HG03135 (cell line): ENCODE measurements around the gene MRGPRE.

Experiments used
- ATAC-seq: cut with Tn5 transposase; IDR thresholded peaks from one replicate; pipeline ENCODE4 v1.9.1; 2021; ENCODE audit warnings: mild to moderate bottlenecking, moderate library complexity; ENCODE audit not compliant: unreplicated experiment

MRGPRE gene

DNA sequence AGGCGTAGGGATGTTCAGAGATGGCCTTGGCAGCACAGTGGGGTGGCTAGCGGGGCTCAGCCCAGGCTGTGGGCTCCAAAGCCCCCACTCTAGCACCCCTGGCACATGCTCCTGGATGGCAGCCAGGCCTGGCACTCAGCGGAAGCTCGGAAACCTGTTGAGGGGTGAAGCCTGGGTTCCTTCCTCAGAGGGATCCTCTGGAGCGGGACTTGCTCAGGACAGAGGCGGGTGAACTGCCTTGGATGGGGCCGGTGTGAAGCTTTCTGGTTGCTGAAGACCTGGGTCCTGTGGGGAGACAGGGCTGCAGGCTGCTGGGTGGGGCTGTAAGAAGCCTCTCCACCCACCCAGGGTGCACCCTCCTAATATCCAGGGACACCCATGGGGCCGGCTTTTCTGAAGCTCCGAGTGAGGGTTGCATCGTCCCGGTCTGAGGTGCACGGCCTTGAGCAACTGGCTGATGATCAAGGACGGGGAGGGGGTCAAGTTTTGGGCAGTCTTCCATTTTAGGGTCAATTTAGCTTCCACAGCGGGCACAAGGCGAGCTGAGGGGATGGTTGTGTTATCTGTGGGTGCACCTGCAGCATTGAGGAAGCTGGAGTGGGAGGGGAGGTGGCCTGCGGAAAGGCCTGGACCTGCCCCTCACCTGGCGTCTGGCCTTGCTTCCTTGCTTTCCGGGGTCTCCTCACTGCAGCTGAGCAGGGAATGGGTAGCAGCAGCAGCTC, 5.2 kb downstream of the MRGPRE start:
- ATAC-seq: no peak

DNA sequence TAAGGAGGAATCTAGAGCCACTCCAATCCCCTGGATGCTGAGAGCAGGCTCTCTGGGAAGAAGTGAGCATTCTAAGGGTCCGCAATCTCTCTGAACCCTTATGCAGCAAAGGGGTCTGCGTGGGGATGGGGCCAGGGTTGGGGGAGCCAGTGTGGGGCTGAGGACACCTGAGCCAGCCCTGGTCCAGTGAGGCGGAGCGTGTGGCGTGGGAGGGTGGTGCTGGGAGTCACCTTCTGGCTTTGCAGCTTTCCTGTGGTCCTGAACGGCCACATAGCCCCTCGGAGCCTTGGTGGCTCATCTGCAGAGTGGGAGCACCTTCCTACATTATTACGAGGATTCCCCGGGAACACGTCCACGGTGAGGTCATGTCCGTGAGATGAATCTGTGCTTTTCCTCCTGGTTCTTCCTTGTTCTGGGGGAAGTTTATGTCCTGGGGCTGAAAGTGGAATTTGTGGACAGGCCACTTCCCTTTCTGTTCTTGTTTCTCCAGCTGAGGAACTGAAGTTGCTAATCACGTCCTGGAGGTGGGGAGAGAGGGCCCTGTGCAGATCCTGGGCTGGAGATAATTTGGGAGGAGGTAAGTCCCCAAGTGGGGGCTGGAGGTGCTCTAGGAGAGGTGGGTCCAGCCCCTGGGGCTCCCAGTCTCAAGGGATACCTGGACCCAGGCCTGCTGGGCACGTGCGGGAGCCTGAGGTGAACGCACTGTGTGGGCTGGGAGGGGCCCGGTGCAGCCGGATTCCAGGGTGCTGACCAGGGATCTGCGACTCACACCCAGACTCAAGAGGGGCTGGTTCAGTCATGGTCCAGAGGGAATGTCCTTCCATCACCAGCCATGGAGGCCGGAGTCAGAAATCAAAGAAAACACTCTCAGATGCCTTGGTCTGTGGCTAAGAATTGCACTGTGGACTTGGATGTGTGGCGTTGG, 6.1 kb downstream of the MRGPRE start:
- no peak for ATAC-seq

DNA sequence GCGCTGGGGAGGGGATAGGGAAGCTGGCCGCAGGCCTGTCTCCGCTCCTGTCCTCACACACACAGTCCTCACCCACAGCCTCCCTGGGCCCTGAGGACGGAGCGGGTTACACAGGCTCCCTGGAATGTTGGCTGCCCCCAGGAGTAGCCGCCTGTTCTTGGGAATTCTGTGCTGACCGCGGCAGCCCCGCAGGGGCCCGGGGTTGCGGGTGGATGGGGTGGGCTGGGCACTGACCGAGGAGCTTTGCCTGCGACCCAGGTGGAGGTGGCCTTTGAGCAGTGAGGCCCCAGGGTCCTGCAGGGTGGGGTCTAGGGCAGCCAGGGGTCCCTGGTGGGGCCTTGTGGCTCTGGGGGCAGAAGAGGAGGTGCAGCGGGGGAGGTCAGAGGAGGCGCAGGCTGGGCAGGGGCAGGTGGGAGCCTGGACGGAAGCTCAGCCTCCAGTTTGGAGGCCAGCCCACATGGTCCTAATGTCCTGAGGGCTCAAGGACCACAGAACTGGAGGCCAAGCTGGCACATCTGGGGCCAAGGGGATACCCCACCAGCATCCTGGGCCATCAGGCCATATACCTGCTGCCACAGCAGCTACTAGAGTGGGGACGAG, 7.0 kb downstream of the MRGPRE start:
- no peak for ATAC-seq

DNA sequence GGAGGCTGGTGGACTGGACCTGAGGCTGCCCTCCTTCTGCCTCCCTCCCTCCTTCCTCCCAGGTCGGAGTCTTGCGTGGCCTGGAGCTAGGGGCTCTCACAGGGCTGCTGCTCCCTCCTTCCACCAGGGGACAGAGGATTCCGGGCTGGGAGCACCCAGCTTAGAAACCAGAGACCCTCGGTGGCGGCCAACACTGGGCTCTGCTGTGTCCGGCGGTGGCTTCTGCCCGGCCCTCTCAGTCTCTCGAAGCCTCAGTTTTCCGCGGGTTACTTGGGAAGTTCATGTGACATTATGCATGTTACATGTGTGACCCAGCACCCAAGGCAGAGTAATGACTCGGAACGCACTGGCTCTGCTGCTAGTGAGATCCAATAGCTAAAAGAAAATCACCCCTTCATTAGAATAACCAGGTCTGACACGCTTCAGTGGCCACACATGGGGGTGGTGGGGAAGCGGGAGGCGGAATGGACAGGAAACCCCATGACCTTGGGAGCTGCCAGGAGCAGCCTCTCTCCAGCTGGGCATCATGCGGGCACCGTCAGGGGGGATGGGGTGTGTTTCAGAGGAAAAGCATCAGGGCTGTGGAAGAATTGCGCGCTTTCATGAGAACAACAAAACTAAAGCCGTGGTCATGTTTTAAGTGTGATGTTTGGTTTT, 7.7 kb downstream of the MRGPRE start:
- no peak for ATAC-seq

DNA sequence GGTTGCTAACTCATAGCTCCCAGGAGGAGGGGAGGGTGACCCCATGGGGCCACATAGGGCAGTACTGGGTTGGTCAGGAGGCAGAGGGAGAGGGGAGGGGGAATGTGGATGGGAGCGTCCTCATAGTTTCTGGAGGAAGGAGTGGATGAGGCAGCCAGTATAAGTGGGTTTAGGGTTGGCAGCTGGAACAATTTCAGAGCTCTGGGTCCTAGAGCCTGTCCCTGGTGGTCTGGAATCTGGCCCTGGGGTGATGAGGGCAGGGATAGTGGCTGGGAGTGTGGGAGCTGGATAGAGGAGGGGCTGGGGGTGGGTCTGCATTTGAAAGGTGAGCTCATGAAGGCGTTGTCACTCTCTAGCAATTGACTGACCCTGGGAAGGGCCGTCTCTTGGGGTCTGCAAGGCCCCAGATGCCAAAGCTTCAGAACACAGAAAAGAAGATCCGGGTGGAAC, 8.3 kb downstream of the MRGPRE start:
- ATAC-seq: no peak

DNA sequence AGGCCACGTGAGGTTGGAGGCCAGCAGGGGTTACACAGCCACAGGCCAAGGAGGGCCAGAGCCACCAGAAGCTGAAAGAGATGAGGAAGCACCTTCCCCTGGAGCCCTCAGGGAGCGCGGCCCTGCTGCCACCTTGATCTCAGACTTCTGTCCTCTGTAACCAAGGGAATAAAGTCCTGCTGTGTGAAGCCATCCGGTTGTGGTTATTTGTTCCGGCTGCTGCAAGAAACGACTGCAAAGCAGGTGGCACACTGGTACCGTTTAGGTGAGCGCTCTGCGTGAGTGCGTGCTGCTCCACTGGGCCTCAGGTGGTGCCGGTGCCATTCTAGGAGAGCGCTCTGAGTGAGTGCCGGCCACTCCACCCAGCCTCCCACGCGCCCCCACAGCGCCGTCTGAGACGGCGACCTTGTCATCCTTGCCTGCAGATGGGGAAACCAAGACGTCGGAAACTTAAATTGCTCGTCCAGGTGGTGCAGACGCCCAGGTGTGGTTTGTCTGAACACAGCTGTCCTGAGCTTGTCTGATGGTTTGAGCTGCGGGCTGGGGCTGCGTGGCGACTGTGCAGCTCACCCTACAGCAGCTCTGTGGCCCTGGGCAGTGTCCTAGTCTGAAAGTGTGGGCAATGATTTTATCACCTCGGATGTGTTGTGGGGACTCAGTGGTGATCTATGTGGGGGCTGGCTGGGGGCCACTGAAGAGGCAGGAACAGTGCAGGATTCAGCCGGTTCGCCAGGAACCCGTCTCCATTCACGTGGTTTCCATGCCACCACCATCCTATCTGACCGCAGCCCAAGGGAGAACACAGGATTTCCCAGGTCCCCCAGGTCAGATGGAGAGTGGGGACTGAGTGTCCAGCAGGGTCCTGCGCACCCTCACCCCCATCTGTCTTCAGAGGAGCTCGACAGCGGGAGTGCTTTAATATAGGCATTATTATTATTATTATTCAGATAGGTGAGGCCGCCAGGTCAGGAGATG, 9.0 kb downstream of the MRGPRE start:
- ATAC-seq: no peak

DNA sequence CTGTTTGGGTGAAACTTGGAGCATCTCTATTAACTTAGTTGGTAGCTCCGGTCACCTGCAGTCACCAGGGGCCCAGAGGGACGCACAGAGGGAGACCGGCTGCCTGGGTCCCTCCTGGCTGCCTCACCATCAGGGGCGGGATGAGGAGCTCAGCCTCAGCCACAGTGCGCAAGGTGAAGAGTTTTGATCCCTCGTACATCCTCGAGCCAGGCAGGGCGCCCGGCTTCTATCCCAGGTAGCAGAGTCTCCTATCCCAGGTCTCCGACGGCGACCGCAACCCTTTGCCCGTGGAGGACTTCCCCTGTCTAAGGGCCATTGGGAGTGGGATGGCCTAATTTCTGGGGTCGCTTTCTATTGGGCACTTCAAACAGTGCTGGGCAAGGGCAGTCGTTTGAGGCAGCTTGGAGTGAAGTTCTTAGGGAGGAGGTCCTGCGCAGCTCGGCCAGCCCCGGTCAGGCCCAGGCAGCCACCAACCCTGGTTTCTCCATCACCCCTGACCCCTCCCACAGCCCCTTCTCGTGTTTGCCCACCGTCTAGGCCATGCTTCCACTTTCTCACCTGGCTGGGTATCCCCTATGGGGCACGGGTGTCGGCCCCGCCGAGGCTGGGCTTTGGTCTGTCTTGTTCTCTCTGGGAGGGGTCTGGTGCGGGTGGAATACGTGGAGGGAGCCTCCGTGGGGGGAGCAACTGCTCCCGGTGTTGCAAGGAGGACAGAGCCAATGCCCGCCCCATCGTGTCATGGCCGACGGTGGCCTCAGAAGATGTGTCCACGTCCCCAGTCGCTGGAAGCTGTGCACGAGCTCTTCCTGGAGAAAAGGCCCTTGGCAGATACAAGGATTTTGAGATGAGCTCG, 10.0 kb downstream of the MRGPRE start:
- no peak for ATAC-seq

DNA sequence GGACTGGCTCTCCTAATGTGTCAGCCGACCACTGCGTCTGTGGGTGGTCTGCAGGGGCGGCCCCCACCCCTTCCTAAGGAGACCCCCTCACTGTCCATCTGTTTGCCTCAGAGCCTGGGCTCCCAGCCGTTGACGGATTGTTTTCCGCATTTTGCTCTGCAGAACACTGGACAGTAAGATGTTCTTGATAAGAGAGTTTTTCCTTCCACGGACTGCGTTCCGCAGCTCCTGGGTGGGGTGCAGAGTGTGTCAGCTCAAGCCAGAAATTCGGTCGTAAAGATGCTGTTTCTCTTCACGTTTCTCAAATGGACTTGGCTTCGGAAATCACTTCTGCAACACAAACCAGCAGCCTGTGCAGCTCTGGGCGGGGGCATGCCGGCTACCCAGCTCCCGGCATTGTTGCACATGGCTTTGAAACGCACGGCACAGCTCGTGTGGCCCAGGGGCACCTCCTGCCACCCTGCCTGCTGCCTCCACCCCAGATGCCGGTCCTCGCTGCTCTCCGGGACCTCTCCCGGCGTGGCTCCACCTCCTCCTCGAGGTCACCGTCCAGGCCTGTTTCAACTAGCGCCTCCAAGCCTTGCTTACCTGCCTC, 10.7 kb downstream of the MRGPRE start:
- no peak for ATAC-seq

DNA sequence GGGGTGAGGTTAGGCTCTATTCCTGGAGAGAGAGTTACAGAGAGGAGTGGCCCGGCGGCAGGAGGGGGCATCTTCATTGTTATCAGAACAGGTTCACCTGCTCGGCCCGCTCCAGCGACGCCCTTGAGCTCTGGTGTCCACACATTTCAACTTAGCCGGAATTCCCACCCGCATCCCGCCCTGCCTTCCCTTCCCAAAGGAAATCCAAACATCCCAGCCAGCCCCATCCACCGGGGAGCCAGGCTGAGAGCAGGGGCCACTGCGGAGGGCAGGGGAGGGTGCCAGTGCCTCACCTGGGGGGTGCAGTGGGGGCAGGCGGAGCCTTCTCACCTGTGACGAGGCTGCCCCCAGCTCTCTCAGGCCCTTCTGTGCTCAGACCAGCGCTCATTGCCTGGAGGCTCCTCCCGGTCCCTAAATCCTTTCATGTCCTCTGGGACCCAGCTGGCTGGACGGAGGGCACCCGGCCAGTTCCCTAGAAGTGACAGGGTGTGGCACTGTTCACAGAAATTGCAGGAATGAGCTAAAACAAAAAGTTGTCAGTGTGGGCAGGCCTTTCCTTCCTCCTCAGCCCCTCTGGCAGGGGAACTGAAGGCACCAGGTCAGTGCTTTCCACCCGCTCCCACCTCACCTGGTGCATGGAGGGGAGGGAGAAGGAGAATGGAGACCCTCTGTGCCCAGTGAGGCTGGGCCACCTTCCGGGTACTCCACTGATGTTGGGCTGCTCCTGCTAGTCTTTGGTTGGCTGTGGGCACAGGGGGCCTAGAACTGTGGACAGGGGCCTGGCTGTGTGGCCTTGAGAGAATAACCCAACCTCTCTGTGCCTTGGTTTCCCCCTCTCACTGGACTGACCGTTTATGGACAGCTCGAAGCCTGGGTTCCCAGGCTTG, 11.5 kb downstream of the MRGPRE start:
- ATAC-seq: no peak

DNA sequence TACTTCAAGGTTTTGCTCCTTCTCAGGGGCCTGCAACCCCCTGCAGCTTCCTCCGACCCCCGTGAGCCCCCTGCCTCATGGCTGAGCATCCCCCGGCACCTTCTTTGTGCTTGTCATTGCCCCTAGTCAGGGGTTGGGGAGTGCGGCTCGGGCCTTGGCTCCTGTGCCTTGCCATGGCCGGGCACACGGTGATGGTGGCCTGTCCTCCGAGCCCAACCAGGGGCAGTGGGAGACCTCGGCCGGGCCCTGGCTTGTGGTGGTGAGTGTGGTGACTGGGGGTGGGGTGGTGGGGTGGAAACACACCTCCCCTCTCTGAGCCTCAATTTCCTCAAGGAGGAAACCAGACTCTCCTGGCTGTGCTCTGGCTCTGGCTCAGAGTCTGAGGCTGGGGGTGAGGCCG, 12.1 kb downstream of the MRGPRE start:
- ATAC-seq: no peak

DNA sequence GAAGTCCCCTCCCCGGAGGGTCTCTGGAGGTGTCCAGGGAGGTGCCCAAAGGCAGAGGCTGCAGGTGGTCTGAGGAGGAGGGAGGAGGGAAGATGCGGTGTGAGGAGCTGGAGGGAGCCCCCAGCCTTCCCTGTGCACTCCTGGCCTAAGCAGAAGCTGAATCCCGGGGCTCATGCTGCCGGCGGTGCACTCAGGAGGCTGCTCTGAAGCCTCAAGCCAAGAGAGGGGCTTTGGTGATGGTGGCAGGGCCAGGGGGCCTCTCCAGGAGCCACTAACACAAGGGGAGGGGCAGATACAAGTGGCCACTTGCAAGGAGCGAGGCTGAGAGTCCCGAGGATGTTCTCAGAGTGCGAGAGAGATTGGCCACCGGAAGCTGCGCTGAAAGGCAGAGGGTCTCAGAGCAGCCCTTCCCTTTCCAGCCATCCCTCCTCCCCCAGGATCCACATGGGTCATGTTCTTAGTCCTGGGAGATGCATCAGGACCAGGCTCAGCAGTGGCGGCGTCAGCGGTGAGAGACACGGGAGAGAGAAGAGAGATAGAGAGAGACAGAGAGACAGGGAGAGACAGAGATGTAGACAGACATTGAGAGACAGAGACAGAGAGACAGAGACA, 12.8 kb downstream of the MRGPRE start:
- no peak for ATAC-seq

DNA sequence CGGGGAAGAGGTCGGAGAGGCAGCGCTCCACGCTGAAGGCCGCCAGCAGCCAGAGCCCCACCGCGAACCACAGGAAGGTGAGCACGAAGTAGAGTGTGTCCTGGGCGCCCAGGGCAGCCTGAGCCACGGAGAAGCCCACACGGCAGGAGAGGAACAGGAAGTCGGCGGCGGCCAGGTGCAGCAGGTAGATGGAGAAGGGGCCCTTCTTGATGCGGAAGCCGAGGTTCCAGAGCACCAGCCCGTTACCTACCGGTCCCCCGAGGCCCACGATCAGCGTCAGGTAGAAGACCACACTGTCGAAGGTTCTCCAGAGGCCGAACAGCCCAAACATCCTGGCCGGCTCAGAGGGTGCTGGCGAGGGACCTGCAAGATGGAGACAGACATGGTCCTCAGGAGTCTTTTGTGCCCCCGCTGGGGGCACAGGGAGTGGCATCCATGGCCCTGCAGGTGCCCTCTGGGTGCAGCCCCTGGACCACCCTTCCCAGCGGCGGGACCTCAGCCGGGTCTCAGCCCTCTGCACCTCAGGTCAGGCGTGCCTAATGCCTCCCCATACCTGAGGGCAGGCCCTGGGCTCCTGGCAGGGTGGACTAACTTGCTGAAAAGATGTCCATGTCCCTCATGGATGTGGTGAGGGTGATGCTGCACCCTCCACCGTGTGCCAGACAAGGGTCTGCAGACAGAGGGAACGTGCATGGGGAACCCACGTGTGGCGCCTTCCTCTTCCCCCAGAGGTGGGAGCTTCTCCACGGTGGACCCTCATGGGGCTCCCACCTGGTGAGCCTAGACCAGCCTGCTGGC, 13.5 kb downstream of the MRGPRE start, which contains the start of gene MRGPRG:
MRGPRG (minus strand) TSS at position 331 of the 798 bp plus-strand sequence; CDS start at position 331, 0 bp downstream.
- ATAC-seq: no peak

DNA sequence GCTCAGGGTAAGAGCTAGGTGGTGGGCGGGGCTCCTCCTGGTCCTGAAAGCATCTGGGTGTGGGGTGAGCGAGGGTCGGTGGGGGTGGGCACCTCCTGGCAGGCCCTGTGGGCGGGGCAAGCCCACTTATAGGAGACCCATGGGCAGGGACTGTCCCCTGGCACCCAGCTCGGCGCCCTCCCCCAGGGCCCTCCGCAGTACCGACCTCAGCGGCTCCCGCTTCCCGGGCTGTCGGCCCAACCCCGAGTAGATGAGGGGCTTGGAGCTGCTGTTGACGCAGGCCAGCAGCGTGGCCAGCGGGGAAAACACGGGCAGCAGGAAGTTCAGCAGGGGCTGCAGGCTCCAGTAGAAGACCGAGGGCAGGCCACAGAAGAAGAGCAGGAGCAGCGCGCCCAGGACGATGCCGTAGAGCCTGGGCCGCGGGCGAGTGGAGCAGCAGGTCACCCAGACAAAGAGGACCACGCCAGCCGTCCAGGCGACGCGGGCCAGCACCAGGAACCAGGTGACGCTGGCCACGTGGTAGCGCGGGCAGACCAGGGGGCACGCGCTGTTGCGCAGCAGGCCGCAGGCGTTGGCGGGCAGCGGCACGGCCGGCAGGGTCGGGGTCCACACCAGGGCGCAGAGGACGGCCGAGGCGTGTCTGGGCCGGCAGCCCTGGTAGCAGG, 14.3 kb downstream of the MRGPRE start:
- ATAC-seq: no peak

DNA sequence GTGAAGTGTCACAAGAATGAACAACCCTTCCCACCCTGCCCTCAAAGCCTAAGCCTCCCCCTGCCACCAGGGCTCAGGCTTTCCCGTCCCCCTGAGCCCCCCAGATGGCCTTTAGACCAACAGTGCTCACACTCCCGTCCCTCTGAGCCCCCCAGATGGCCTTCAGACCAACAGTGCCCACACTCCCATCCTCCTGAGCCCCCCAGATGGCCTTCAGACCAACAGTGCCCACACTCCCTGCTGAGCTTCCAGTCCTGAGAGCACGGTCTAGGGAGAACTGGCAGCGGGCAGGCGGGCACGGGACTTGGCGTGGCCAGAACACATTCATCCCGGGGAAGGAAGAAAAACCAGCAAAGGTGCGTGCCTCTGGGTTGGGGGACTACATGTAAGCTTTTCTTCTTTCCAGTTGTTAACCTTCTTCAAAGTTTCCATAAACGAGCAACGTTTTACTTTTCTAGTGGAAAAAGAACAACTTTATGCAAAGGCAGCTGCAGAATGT, 16.1 kb downstream of the MRGPRE start:
- no peak for ATAC-seq

DNA sequence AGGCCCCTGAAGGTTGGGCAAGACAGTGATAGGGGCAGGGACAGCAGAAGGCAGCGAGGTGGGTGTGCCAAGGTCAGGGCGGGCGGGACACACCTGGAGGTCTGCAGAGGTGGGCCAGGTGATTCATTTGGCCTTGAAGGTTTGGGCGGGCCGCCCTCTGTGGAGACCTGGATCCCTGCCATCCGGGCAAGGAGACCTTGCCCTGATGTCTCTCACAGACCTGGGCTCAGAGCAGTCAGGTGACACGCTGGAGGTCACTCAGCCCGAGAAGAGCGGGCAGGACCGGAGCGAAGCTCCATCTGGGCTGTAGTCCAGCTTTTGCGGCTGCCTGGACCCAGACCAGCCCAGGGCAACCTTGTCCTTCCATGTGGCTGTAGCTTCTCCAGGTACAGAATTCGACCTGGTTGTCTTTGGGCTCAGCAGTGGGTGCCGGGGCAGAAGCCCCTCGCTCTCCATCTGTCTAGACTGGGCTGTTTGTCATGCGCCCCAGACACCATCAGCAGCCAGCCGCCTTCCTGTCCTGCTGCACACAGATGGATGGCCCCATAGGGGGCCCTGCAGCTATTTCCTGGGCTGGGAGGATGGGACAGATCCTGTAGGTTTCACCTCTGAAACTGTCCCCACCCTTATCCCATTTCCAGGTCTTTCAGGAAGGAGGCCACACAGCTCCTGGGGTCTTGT, 16.7 kb downstream of the MRGPRE start:
- no peak for ATAC-seq
